Right ventricle myocardium inferior (tissue), 1 donor: ENCODE measurements around the gene DLGAP4. TPM values are rescaled to one million over a fixed set of nuclear protein-coding genes. Genes with fewer than 3 reads are reported as not detected.

Experiments used
- ATAC-seq: fragments of 200-7000 bp; cut with Tn5 transposase; one replicate; pipeline ENCODE4 v1.9.1; 2020; ENCODE audit warnings: mild to moderate bottlenecking, moderate library complexity
- DNase-seq: peaks from one replicate; pipeline ENCODE4 v3.0.0; 2021; ENCODE audit errors: missing footprints
- intact Hi-C: fragments of 100-400 bp; cut with DNase I; formaldehyde crosslinking; loops from one replicate; pipeline ENCODE4 v1.11.0; 2022
- total RNA-seq: library from RNA; stranded (reverse); fragmentation: NEBNext Ultra II Directional; extraction: Animal tissue kit (Norgen Biotek cat#: 25700); gene quantifications from one replicate; pipeline ENCODE4 v1.2.1, GENCODE V29; 2021
- donor health status: DM: no; HTN: yes; CAD: no; lungs with severe emphysema.

Gene DLGAP4
- total RNA-seq, 1 donor from 2014 or later, result 46.3 TPM

DNA sequence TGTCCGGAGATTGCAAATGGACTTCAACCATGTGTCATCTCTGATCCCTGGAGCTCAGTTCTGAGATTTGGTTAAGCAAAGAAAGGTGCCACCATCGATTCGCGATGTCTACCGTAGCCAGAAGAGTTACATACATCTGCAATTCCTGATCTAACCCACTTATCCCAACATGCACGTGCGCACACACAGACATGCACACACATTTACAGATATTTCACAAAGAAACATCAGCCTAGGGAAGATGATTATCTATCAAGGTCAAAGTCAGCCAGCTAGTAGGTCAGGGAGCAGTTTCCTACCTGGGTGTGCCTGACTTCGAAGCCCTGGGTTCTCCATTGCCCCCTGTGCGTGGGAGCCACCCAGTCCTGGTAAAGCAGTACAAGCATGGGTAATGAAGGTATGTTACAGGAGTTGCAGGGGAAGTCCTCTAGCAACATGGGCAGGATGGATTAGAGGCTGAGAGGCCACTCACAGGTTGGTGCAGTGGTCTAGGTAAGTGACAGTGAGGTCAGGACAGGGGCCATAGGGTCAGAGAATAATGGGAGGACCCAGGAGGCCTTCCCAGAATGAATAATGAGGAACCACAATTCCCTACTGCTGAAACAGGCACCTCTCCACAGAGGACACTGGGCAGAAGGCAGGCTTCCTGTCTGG, 150.0 kb downstream of the DLGAP4 start:
- no peak for DNase-seq
- no peak for ATAC-seq
- intact Hi-C loops, result no loop called here

DNA sequence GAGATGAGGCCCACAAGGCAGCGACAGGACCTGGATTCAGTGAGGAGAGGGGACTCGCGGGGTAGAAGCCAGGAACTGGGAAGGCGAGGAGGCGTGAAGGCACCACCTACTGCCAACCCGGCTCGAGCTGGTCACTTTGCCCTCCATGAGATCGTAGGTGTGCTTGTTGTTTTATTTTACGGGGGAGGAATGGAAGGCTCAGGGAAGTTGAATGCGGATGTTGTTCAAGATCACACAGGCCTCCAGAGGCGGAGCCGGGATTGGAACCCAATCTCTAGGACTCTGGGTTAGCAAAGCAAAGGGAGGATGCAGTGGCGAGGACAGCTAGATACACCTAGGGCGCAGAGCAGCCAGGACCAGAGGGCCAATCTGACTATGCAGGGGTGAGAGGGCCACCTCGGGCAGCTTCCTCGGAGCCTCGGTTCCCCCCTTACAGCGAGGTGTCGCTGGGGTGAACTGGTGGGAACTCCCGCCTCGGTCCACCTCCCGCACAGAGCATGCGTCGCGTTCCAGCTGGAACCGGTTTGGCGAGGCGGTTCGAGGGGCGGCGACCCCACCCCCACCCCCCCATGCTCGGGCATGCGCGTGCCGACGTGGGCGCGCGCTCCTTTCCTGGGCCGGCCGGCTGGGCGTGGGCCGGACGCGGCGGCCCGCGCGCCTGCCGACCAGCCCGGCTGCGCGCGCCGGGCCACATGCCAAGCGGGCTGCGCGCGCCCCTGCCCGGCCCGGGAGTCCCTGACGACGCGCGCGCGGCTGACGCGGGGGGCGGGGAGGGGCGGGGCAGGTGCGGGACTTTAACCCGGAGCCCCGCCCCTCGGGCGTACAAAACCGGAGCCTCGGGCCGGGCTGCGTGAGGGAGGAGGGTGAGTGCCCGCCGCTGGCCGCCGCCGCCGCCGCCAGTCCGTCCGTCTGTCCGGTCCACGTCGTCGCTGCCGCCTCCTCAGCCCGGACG, 154.8 kb downstream of the DLGAP4 start:
- ATAC-seq (peak; percentile 76), DNase-seq (peak; percentile 97)
- intact Hi-C loops, result loop anchor here (5.0 to 10.0 kb wide), 3 partner anchors 36 to 484 kb away; partner anchors contain the start of gene RAB5IF

DNA sequence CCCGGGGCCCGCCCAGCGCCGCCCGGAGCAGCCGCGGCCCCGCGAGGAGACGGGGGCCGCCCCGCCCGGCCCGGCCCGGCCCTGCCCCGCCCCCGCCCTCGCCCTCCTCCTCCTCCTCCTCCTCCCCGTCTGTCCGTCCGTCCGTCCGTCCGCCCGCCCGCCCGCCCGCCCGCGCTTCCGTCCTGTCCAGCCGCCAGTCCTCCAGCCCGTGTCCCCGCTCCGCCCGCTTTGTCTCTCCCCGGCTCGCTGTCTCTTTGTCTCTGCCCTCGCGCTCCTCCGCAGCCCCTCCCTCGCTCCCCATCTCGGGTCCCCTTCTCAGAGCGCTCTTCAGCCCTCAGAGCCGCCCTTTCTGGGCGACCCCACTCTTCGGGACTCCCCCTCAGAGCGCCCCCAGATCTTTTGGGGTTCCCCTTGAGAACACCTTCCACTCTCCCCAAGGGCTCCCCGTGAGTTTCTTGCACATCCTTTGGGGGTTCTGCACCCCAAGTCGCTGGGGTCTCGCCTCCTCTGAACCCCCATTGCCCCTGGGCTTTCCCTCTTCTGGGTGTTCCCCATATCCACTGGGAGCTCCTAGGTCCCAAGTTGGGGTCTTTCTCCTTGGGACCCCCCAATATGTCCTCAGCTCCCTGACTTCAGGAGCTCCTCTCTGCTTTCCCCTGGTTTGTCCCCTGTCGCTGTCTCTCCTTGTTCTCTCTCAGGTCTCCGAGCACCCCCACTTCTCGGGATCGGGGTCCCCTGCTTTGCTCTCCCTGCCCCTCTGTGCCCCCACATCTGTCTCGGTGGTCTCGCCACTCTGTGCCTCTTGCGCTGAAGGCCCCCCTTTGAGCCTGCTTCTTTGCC, 155.7 kb downstream of the DLGAP4 start:
- intact Hi-C loops, result loop anchor here (2.0 to 10.0 kb wide), 4 partner anchors 35 to 483 kb away; partner anchors contain the start of genes MYL9 and RAB5IF
- peak; percentile 27 for ATAC-seq
- peak; percentile 90 for DNase-seq

DNA sequence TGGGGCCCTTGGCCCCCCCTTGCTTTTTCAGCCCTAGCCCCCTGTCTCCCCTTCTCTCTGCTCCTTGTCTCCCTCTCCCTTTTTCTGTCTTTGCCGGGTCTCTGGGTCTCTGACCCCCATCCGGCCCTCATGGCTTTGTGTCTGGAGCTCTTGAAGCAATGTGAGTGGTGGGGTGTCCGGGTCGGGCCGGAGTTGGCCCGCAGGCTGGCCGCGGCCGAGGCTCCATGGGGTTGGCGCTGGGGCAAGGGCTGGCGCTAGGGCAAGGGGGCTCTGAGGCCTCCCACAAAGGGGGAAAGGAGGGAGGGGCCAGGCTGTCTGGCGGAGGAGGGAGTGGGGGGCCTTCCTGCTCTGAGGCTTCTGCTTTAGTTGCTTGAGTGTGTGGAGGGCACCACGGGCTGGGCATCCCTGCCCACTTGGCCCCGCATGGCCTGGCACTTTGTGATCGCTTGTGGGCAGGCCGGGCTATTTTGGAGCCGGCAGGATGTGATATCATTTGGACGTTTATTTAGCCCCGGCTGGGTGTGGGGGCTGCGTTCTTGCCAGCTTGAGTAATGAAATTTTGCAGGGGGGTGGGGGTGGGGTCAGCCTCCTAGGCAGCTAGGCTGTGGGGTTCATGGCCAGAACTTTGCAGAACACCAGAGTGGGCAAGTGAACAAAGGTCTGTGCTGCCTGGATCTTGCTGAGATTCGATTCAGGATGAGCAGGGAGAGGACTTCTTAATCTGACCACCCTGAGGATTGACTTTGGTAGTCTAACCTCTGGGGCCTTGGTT, 156.5 kb downstream of the DLGAP4 start:
- ATAC-seq (peak; percentile 56), DNase-seq (no peak)
- intact Hi-C loops, result loop anchor here (2.0 to 10.0 kb wide), 4 partner anchors 35 to 482 kb away; partner anchors contain the start of genes MYL9 and RAB5IF

DNA sequence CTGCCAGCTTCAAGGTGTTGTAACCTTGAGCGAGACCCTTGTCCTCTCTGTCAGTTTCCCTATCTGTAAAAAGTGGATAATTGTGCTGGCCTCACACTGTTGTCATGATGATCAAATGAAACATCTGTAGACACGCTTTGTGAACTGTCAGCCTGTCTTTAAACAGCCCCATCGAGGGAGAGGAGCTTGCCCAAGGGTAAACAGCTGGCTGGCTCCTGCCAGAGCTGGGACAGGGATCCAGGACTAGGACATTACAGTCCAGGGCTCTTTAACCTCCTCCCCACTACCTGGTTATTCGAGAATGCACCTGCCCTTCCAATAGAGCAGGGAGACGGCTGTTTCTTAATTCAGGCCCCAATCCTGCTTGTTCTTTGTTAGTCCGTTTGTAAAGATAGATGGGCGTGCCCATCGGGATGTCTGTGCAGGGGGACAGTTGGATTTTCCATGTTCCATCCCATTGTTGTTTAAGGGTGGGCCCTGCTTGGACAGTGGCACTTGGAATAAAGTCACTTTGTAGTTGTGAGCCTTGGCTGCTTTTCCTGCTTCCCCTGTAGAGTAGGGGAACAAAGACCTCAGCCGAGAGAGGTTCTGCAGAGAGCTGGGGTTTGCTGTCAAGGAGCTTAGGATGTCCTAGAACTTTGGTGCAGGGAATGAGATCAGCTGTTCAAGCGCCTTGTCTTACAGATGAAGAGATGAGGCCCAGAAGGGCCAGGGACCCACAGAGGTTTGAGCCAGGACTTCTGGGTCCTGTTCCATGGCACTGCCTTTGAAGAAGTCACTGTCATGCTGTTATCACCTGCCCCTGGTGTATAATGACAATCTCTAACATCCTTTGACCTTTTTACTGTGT, 157.3 kb downstream of the DLGAP4 start:
- ATAC-seq (no peak), DNase-seq (peak; percentile 34)
- intact Hi-C loops, result loop anchor here (2.0 to 10.0 kb wide), 4 partner anchors 34 to 481 kb away; partner anchors contain the start of genes MYL9 and RAB5IF

DNA sequence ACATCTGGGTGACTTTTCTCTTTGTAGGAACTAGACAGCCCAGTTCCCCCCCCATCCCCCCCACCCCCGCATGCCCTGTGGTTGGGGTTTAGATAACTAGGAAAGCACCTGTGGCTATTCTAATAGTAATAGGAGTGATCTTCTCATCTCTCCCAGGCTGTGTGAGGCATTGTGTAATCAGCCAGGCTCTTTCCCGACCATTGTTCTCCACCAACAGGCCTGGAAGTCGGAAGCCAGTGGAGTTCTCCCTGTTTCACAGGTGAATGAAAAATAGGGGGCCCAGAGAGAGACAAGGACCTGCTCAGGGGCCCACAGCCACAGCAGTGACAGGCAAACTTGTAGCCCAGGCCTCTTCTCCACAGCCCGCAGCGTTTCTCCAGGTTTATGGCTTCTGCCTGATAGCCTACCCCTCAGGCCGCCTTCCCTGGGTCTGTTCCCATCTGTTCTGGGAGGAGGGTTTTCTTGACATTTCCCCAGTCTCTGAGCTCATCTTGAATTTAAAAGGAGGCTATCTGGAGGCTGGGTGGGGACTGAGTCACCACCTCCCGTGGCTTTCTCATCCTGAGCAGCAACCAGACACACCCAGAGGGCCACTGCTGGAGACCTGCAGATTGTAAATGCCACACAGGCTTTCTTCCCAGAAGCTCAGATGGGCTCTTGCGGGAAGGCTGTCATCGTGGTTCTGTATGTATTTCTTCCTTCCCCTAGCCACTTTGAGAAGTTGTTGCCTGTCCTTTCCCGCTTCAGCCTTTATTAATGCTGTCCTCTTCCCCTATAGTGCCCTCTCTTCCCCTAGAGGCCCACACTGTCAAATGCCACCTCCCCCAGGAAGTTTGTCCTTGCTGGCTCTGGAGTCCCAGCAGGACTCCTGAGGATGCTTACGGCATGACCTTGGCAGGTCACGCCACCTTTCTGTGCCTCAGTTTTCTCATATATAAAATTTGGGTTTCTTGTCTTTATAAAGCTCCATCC, 159.3 kb downstream of the DLGAP4 start:
- ATAC-seq, result peak; percentile 2
- peak; percentile 7 for DNase-seq
- intact Hi-C loops, result loop anchor here (10.0 kb wide), 2 partner anchors 139 to 479 kb away; partner anchors contain the start of gene RAB5IF

DNA sequence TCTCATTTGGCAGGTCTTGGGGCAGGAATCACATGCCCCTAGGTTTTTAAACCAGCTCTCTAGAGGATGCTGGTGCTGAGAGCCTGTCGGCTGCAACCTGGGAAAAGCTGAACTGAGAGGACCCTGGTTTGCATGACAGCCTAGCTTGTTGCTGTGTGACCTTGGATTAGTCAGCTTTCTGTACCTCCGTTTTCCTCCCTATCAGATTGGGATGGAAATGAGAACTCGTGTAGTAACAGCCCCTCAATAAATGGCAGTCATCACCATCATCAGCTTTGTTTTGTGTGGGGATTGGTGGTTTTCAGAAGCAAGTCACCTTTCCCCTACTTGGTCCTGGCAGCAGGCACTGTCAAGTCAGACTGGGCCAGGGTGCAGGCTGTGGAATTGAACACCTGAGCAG, 159.9 kb downstream of the DLGAP4 start:
- intact Hi-C loops, result loop anchor here (10.0 kb wide), 2 partner anchors 139 to 479 kb away; partner anchors contain the start of gene RAB5IF
- ATAC-seq, result no peak
- no peak for DNase-seq

DNA sequence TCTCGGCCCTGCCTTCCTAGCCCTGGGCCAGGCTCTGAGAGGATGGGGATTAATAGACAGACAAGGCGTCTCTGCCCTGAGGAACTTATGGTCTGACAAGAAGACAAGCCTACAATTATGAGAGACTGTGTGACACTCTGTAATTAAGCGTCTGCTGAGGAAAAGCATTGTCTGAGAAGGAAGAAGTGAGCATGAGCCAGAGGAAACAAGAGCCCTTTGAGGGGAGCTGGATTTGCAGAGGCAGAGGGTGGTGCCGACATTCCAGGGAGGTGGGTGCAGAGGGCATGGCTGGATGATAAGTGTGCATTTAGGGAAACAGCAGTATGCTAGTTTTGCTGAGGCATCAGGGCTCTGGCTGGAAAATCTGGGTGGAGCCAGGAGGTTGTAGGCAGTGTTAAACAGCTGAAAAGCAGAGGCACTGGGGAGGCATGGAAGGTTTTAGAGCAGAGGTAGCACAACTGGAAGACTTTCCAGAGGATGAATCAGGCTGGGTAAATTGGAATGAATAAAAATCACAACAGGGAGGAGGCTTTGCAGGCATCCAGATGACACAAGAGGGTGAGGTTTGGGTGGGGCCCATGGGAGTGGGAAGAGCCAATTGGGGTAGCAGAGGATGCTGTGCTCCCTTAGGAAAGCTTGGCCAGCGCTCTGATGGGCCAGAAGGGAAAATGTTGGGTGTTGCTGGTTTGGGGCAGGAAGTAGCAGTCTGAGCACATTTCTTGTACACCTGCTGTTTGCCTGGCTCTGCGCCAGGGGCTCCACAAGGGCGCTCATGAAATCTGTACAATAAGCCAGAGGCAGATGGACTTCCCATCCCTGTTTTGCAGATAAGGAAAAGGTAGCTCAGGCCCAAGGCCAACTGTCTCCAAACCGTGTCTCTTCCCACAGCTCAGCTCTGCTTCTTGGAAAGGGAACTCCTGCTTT, 161.2 kb downstream of the DLGAP4 start:
- peak; percentile 6 for ATAC-seq
- intact Hi-C loops, result loop anchor here (10.0 kb wide), 2 partner anchors 137 to 477 kb away; partner anchors contain the start of gene RAB5IF
- DNase-seq, result peak; percentile 80

DNA sequence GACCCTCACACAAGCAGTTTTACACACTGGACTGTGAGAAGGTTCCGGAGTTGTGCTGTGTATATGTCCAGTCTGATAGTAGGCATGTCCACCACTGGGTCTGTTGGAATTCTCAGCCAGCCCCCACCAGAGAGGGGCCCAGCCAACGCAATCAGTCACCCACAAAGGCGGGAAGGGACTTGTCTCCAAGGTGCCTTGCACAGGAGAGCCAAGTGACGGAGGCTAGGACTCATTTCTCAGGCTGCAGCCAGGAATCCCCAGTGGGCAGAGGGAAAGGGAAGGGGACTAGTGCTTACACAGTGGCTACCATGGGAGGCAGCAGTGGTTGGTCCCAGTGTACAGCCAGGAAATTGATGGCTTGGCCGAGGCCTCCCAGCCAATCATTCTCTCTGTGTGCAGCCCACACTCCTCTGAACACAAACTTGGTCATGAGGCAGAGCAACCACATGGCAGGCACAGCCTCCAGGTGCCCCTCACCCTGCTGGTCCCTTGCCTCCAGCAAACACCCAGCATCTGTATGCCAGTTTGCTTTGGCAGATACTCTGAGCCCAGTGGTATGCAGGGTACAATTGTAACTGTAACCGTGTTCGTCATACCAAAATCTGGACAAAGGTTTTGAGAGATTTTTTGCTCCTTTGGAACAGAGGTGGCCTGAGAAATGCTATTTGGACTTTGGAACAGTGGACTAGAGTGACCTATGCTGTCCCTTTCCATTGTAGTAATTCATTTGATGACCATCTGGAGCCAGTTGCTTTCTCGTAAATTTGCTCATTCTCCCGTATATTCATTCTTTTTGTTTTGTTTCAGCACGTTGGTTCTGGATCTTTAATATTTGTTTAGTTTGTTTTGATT, 162.2 kb downstream of the DLGAP4 start:
- ATAC-seq, result peak; percentile 23
- intact Hi-C loops, result loop anchor here (10.0 kb wide), 2 partner anchors 136 to 476 kb away; partner anchors contain the start of gene RAB5IF
- no peak for DNase-seq

DNA sequence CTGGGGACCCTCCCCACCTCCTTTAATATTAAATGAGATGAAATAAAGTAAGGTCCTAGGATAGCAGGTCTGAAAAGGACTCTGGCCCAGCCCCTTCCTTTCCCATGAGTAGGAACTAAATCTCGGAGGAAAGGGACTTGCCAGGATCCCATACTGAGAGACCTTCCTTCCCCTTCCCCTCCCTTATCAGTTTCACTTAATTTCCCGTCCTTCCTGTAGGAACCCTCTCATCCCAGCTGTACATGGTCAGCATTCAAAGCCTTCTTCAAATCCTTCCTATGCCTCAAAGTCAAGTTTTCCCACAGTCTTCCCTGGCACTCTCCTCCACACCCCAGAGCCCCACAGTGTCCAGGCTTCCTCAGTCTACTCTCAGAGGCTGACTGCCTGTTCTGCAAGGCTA, 163.8 kb downstream of the DLGAP4 start:
- intact Hi-C loops, result loop anchor here (10.0 kb wide), 2 partner anchors 135 to 475 kb away; partner anchors contain the start of gene RAB5IF
- no peak for ATAC-seq
- DNase-seq, result no peak

DNA sequence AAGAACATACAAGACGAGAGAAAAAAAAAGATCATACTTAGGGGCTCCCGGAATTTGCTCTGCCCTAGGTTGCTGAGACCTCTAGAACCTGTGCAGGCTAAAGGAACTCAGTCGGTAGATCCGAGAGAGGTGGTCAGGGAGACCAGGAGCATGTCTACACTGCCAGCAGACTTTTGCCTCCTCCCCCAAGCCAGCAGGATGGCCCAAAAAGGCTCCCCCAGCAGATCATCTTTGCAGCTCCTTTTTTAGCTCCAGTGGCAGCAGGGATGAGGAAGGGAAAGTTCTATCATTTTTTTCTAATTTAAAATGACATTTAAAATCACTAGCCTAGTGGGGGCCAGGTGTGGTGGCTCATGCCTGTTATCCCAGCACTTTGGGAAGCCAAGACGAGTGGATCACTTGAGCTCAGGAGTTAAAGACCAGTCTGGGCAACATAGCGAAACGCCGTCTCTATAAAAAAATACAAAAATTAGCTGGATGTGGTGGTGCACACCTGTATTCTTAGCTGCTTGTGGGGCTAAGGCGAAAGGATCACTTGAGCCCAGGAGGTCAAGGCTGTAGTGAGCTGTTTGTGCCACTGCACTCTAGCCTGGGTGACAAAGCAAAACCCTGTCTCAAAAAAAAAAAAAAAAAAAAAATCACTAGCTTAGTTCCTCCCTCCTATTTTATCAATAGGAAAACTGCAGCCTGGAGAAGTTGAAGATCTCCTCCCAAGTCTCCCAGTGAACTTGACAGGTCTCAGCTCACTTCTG, 165.9 kb downstream of the DLGAP4 start:
- no peak for DNase-seq
- intact Hi-C loops, result no loop called here
- ATAC-seq, result no peak

DNA sequence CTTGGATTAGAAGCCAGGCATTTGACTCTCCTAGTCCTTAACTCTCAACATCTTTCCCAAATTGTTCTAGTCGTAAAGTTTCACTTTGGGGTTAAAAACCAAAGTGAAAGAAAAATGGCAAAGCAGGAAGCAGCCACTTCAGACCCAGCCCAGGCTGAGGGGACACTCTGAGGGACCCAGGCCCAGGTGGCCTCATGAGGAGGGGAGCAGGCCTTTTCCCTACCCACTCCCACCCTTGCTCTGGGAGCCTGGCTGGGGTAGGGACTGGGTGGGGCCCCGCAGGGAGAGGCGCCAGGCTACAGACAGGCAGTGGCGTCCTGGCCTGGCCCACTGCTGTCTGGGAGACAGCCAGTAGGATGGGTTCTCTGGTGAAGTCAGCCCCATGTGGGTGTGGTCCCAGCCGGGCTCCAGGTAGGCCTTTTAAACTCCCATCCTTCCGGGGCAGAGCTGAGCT, 166.5 kb downstream of the DLGAP4 start:
- no peak for DNase-seq
- ATAC-seq, result peak; percentile 70
- intact Hi-C loops, result no loop called here

DNA sequence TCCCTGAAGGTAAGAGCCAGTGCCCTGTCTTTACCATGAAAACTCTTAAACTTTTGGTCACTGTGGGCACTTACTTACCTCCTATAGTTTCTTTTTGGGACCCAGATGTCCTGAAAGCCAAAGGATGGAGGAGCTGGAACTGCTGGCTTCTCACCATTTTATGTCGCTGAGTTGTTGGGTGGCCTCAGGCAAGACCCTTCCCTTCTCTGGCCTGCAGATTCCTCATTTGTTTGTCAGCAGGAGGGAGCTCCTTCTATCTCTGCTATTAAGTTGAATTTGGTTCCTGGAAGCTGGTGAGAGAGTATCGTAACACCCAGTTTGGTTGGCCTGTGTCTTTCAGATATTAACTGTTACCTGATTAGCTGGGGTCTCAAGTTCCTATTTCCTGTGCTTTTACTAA, 167.0 kb downstream of the DLGAP4 start:
- intact Hi-C loops, result no loop called here
- ATAC-seq (no peak), DNase-seq (no peak)
